Measurements from ENCODE around the gene PNPLA4.
A peak's percentile ranks its signal among the peaks of the same experiment; 100 is the strongest.

Gene PNPLA4

GRCh38 chrX:7927259-7928167 lies at the start of gene PNPLA4:
Gene PNPLA4, minus strand, starts transcription at chrX:7927413. Its CDS starts 1,294 bp downstream, at chrX:7926119.
- DNase-seq: no peak

GRCh38 chrX:7972586-7972985 lies 45.4 kb upstream of the PNPLA4 start:
- DNase-seq: no peak

- DNase-seq: no peak
These were observed 43.2 kb upstream of the PNPLA4 start for GRCh38 chrX:7970428-7970827.

GRCh38 chrX:7965436-7965835 lies 38.2 kb upstream of the PNPLA4 start:
- DNase-seq: no peak

- no peak for DNase-seq
These were observed 33.0 kb upstream of the PNPLA4 start for GRCh38 chrX:7960246-7960645.

- no peak for DNase-seq
These were observed 26.2 kb upstream of the PNPLA4 start for GRCh38 chrX:7953446-7953845.

GRCh38 chrX:7950865-7951264 lies 23.7 kb upstream of the PNPLA4 start:
- DNase-seq: no peak

- DNase-seq: no peak
These were observed 21.3 kb upstream of the PNPLA4 start for GRCh38 chrX:7948483-7948882.

- DNase-seq: no peak
These were observed 19.7 kb upstream of the PNPLA4 start for GRCh38 chrX:7946960-7947359.

- peak; percentile 2 for DNase-seq
These were observed 16.5 kb upstream of the PNPLA4 start for GRCh38 chrX:7943600-7944245.

- DNase-seq: peak; percentile 0
These were observed 14.3 kb upstream of the PNPLA4 start for GRCh38 chrX:7941390-7942042.

GRCh38 chrX:7934026-7934425 lies 6.8 kb upstream of the PNPLA4 start:
- DNase-seq: no peak

- no peak for DNase-seq
These were observed 327 bp downstream of the PNPLA4 start for GRCh38 chrX:7926914-7927258.

GRCh38 chrX:7926501-7926900 lies 712 bp downstream of the PNPLA4 start:
- no peak for DNase-seq

GRCh38 chrX:7925867-7926472 lies 1.2 kb downstream of the PNPLA4 start:
- peak; percentile 1 for DNase-seq

GRCh38 chrX:7921750-7922149 lies 5.5 kb downstream of the PNPLA4 start:
- no peak for DNase-seq

- no peak for DNase-seq
These were observed 18.4 kb downstream of the PNPLA4 start for GRCh38 chrX:7908821-7909220.

GRCh38 chrX:7904562-7904961 lies 22.7 kb downstream of the PNPLA4 start:
- DNase-seq: no peak

- no peak for DNase-seq
These were observed 35.3 kb downstream of the PNPLA4 start for GRCh38 chrX:7891928-7892327.

- no peak for DNase-seq
These were observed 37.5 kb downstream of the PNPLA4 start for GRCh38 chrX:7889680-7890079.

- DNase-seq: no peak
These were observed 38.1 kb downstream of the PNPLA4 start for GRCh38 chrX:7889135-7889534.

- no peak for DNase-seq
These were observed 50.3 kb downstream of the PNPLA4 start for GRCh38 chrX:7876957-7877356.

GRCh38 chrX:7872042-7872441 lies 55.2 kb downstream of the PNPLA4 start:
- no peak for DNase-seq
